HL-60 (cell line): ENCODE data around the gene G3BP2.
"Not testable (repeated sequence)": the region's sequence is repeated elsewhere in the genome, so short reads cannot be mapped to it uniquely, and the experiment has no call there.

Experiments used
- DNase-seq, 2 experiments: peaks; one replicate each; pipeline ENCODE4 v3.0.0-alpha.2; 2010 to 2020; ENCODE audit warnings: low read depth in 1 of 2, low spot score in 1 of 2
- H3K27ac ChIP-seq: fragments of 250-450 bp; sonication (Bioruptor Pico); replicated peaks from 2 replicates; pipeline ENCODE4 v1.5.1; 2020; ENCODE audit warnings: mild to moderate bottlenecking, moderate library complexity
- H3K27me3 ChIP-seq: fragments of 250-450 bp; sonication (Bioruptor Pico); 2 replicates; pipeline ENCODE4 v1.5.1; 2021; ENCODE audit warnings: mild to moderate bottlenecking, moderate library complexity; ENCODE audit not compliant: insufficient read depth, poor library complexity, severe bottlenecking
- H3K4me3 ChIP-seq: replicated peaks from 2 replicates; pipeline ENCODE4 v1.5.1; 2011; ENCODE audit warnings: mild to moderate bottlenecking, control low read depth, low read length; ENCODE audit not compliant: insufficient read depth
- CTCF ChIP-seq: IDR thresholded peaks from one replicate; pipeline ENCODE4 v1.5.1; 2011; ENCODE audit warnings: low read length, control low read depth, inconsistent platforms; ENCODE audit not compliant: insufficient read depth
- GABPA ChIP-seq: IDR thresholded peaks from 2 replicates; pipeline ENCODE4 v1.6.1; 2012; ENCODE audit warnings: low read depth
- POLR2AphosphoS5 ChIP-seq: IDR thresholded peaks from 2 replicates; pipeline ENCODE4 v1.6.1; 2012; ENCODE audit warnings: low read depth
- REST ChIP-seq: IDR thresholded peaks from 2 replicates; pipeline ENCODE4 v1.6.1; 2012; ENCODE audit warnings: low read depth; ENCODE audit not compliant: insufficient replicate concordance
- SPI1 ChIP-seq: IDR thresholded peaks from 2 replicates; pipeline ENCODE4 v1.6.1; 2012; ENCODE audit warnings: low read depth, mild to moderate bottlenecking, borderline replicate concordance

The G3BP2 gene

DNA sequence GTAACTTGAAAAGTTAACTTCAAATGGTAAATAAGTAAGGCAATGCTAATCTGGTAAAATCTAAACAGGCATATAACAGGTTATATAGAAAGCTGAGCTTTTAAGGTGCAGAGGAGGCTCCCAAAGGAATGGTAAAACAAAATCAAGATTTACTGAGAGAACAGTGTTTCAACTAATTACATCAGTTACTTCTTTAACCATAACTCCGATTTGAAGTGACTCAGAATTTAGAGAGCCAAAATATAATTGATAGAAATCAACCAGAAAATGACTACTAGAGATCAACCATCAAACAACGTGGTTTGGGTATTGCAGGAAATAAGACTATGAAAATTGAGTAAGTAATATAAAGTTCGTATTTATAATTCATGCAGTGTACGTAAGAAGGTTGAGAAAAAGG is 6.9 kb downstream of the G3BP2 start:
- Histone ChIP-seq H3K27ac (no peak overlapping the region), H3K4me3 (no peak overlapping the region), H3K27me3 (no peaks in the 10 kb centered on the region)
- TF ChIP-seq REST (no peak), SPI1 (no peak), GABPA (no peak), POLR2AphosphoS5 (no peak), CTCF (no peak)
- DNase-seq, result no peak

- not testable (repeated sequence) for H3K27me3 ChIP-seq, H3K4me3 ChIP-seq, DNase-seq, H3K27ac ChIP-seq
Observed at GRCh38 chr4:75664604-75665003, 8.6 kb downstream of the G3BP2 start.

- Histone ChIP-seq H3K4me3 (no peak overlapping the region), H3K27ac (no peak overlapping the region), H3K27me3 (no peaks in the 10 kb centered on the region)
- no peak for DNase-seq
- TF ChIP-seq GABPA (no peak), REST (no peak), POLR2AphosphoS5 (no peak), CTCF (no peak), SPI1 (no peak)
Observed at GRCh38 chr4:75662626-75663025, 10.6 kb downstream of the G3BP2 start.

DNA sequence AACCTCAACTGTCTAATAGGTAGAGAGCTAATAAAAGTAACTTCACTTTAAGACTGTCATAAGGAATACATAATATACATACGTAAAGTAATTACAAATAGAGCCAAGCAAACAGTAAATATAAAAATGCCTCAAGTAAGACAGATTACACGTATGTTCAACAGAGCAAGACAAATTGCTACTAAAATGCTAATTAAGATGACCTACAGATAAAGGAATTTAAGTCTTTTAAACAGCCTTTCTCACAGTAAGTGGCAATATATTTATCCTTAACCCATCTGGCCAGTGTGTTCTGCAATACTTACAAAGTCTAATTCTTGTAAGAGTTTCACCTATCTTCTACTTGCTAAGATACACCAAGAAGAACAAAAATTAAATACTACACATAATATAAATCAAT is 12.7 kb downstream of the G3BP2 start:
- no peak for TF ChIP-seq SPI1
- TF ChIP-seq REST, result no peak
- TF ChIP-seq CTCF, result no peak
- TF ChIP-seq POLR2AphosphoS5, result no peak
- TF ChIP-seq GABPA, result no peak
- Histone ChIP-seq H3K4me3 (no peak overlapping the region), H3K27ac (no peak overlapping the region), H3K27me3 (no peaks in the 10 kb centered on the region)
- DNase-seq, result no peak
